Activated naive CD4-positive, alpha-beta T cell treated with anti-CD3 and anti-CD28 coated beads, Interleukin-2, amount 10 ng/mL, durations not matched to agents 7 days and 5 days (primary cell): ENCODE measurements around the gene PLCB2.

ENCODE experiments used
- CTCF ChIA-PET: fragments of 350-600 bp; sonication (Branson Sonifier 250); formaldehyde crosslinking; loops from one replicate; lab custom pipeline; 2021; ENCODE audit warnings: antibody characterized with exemption; lab: Charles Lee
- DNase-seq: peaks from one replicate; pipeline ENCODE4 v3.0.0-alpha.2; 2020
- H3K27ac Mint-ChIP-seq: one replicate; pipeline ENCODE4 v1.8.0; 2021; ENCODE audit warnings: mild to moderate bottlenecking, moderate library complexity, mixed read lengths
- H3K27me3 Mint-ChIP-seq: one replicate; pipeline ENCODE4 v1.8.0; 2021; ENCODE audit warnings: mild to moderate bottlenecking, mixed read lengths
- H3K36me3 Mint-ChIP-seq: one replicate; pipeline ENCODE4 v1.8.0; 2021; ENCODE audit warnings: mixed read lengths
- H3K4me1 Mint-ChIP-seq: one replicate; pipeline ENCODE4 v1.8.0; 2021; ENCODE audit warnings: mixed read lengths
- H3K4me3 Mint-ChIP-seq: one replicate; pipeline ENCODE4 v1.8.0; 2021; ENCODE audit warnings: mild to moderate bottlenecking, moderate library complexity, mixed read lengths
- H3K9me3 Mint-ChIP-seq: one replicate; pipeline ENCODE4 v1.8.0; 2021; ENCODE audit warnings: mixed read lengths

PLCB2 gene

GRCh38 chr15:40337597-40337996 is 29.9 kb upstream of the PLCB2 start:
- CTCF ChIA-PET = interaction anchor here (0.6 to 14.2 kb wide), 29 partner anchors 11 to 299 kb away, joined by 3 to 425 read pairs (median 4); partner anchors contain the start of genes DISP2, INAFM2 and PLCB2
- no peak overlapping the region for H3K4me3 Mint-ChIP-seq

GRCh38 chr15:40336744-40337122 is 29.0 kb upstream of the PLCB2 start:
- CTCF ChIA-PET = interaction anchor here (0.6 to 14.2 kb wide), 9 partner anchors 8 to 291 kb away, joined by 3 to 425 read pairs (median 5); partner anchors contain the start of genes BMF, INAFM2 and PLCB2
- peaks cover 36% of the 10 kb centered on the region for H3K4me1 Mint-ChIP-seq
- no peaks in the 10 kb centered on the region for H3K9me3 Mint-ChIP-seq
- H3K27ac Mint-ChIP-seq = no peak overlapping the region
- H3K36me3 Mint-ChIP-seq = no peaks in the 10 kb centered on the region
- no peak overlapping the region for H3K4me3 Mint-ChIP-seq
- peaks cover 14% of the 10 kb centered on the region for H3K27me3 Mint-ChIP-seq
- DNase-seq = no peak

More at GRCh38 chr15:40337597-40337996, 29.9 kb upstream of the PLCB2 start:
- H3K27ac Mint-ChIP-seq = no peak overlapping the region
- H3K4me1 Mint-ChIP-seq = peaks cover 33% of the 10 kb centered on the region
- H3K36me3 Mint-ChIP-seq = no peaks in the 10 kb centered on the region
- peaks cover 11% of the 10 kb centered on the region for H3K27me3 Mint-ChIP-seq
- DNase-seq = no peak
- H3K9me3 Mint-ChIP-seq = no peaks in the 10 kb centered on the region

- no peak for DNase-seq
- H3K27me3 Mint-ChIP-seq = peaks cover 16% of the 10 kb centered on the region
- H3K27ac Mint-ChIP-seq = no peak overlapping the region
- no peaks in the 10 kb centered on the region for H3K36me3 Mint-ChIP-seq
- H3K4me1 Mint-ChIP-seq = peaks cover 36% of the 10 kb centered on the region
- no peak overlapping the region for H3K4me3 Mint-ChIP-seq
- no peaks in the 10 kb centered on the region for H3K9me3 Mint-ChIP-seq
- CTCF ChIA-PET = interaction anchor here (0.8 to 14.2 kb wide), 7 partner anchors 8 to 290 kb away, joined by 4 to 425 read pairs (median 13); partner anchors contain the start of genes INAFM2 and PLCB2
These were observed 28.4 kb upstream of the PLCB2 start for GRCh38 chr15:40335938-40336743.

GRCh38 chr15:40334941-40335795 is 27.4 kb upstream of the PLCB2 start:
- peaks cover 36% of the 10 kb centered on the region for H3K4me1 Mint-ChIP-seq
- no peak overlapping the region for H3K4me3 Mint-ChIP-seq
- DNase-seq = no peak
- CTCF ChIA-PET = interaction anchor here (3.2 to 14.2 kb wide), 4 partner anchors 8 to 59 kb away, joined by 13 to 425 read pairs (median 156); partner anchors contain the start of genes INAFM2 and PLCB2
- peaks cover 20% of the 10 kb centered on the region for H3K27me3 Mint-ChIP-seq
- H3K9me3 Mint-ChIP-seq = no peaks in the 10 kb centered on the region
- H3K27ac Mint-ChIP-seq = no peak overlapping the region
- H3K36me3 Mint-ChIP-seq = no peaks in the 10 kb centered on the region

- H3K9me3 Mint-ChIP-seq = no peaks in the 10 kb centered on the region
- H3K4me1 Mint-ChIP-seq = peaks cover 36% of the 10 kb centered on the region
- H3K27ac Mint-ChIP-seq = no peak overlapping the region
- no peak overlapping the region for H3K4me3 Mint-ChIP-seq
- CTCF ChIA-PET = interaction anchor here (0.6 to 14.2 kb wide), 5 partner anchors 7 to 96 kb away, joined by 5 to 425 read pairs (median 104); partner anchors contain the start of genes INAFM2 and PLCB2
- H3K27me3 Mint-ChIP-seq = peaks cover 20% of the 10 kb centered on the region
- no peaks in the 10 kb centered on the region for H3K36me3 Mint-ChIP-seq
- no peak for DNase-seq
These were observed 26.8 kb upstream of the PLCB2 start for GRCh38 chr15:40334541-40334940.

GRCh38 chr15:40333922-40334492 is 26.3 kb upstream of the PLCB2 start:
- peaks cover 36% of the 10 kb centered on the region for H3K4me1 Mint-ChIP-seq
- DNase-seq = peak; percentile 62
- H3K9me3 Mint-ChIP-seq = no peaks in the 10 kb centered on the region
- CTCF ChIA-PET = interaction anchor here (0.6 to 14.2 kb wide), 5 partner anchors 7 to 97 kb away, joined by 5 to 425 read pairs (median 104); partner anchors contain the start of genes INAFM2 and PLCB2
- H3K27ac Mint-ChIP-seq = peak overlapping the region; percentile 9
- H3K36me3 Mint-ChIP-seq = no peaks in the 10 kb centered on the region
- H3K27me3 Mint-ChIP-seq = peaks cover 20% of the 10 kb centered on the region
- no peak overlapping the region for H3K4me3 Mint-ChIP-seq

GRCh38 chr15:40332113-40332781 is 24.5 kb upstream of the PLCB2 start:
- DNase-seq = no peak
- H3K27ac Mint-ChIP-seq = no peak overlapping the region
- CTCF ChIA-PET = interaction anchor here (1.4 to 14.2 kb wide), 3 partner anchors 8 to 19 kb away, joined by 6 to 425 read pairs (median 6); partner anchors contain the start of genes CCDC9B, INAFM2 and PLCB2
- peaks cover 29% of the 10 kb centered on the region for H3K4me1 Mint-ChIP-seq
- peaks cover 17% of the 10 kb centered on the region for H3K27me3 Mint-ChIP-seq
- no peaks in the 10 kb centered on the region for H3K9me3 Mint-ChIP-seq
- no peaks in the 10 kb centered on the region for H3K36me3 Mint-ChIP-seq
- H3K4me3 Mint-ChIP-seq = no peak overlapping the region

- H3K36me3 Mint-ChIP-seq = no peaks in the 10 kb centered on the region
- no peak overlapping the region for H3K27ac Mint-ChIP-seq
- no peak overlapping the region for H3K4me3 Mint-ChIP-seq
These were observed 23.9 kb upstream of the PLCB2 start for GRCh38 chr15:40331637-40332036.

GRCh38 chr15:40331026-40331425 is 23.3 kb upstream of the PLCB2 start:
- Mint-ChIP-seq H3K27me3 (peaks cover 13% of the 10 kb centered on the region), H3K36me3 (no peaks in the 10 kb centered on the region), H3K4me3 (no peak overlapping the region)

More at GRCh38 chr15:40331637-40332036, 23.9 kb upstream of the PLCB2 start:
- CTCF ChIA-PET = interaction anchor here (1.4 to 14.2 kb wide), 3 partner anchors 9 to 18 kb away, joined by 6 to 425 read pairs (median 6); partner anchors contain the start of genes CCDC9B, INAFM2 and PLCB2
- Mint-ChIP-seq H3K4me1 (peaks cover 26% of the 10 kb centered on the region), H3K9me3 (no peaks in the 10 kb centered on the region), H3K27me3 (peaks cover 13% of the 10 kb centered on the region)
- DNase-seq = no peak

GRCh38 chr15:40330368-40330836 is 22.7 kb upstream of the PLCB2 start:
- no peak for DNase-seq
- no peak overlapping the region for H3K27ac Mint-ChIP-seq
- peaks cover 26% of the 10 kb centered on the region for H3K4me1 Mint-ChIP-seq
- peaks cover 15% of the 10 kb centered on the region for H3K27me3 Mint-ChIP-seq
- H3K36me3 Mint-ChIP-seq = peaks cover 2% of the 10 kb centered on the region
- no peaks in the 10 kb centered on the region for H3K9me3 Mint-ChIP-seq
- CTCF ChIA-PET = interaction anchor here (1.1 kb wide), 1 partner anchor 14 kb away, joined by 3 read pairs; no protein-coding TSS in a partner anchor
- no peak overlapping the region for H3K4me3 Mint-ChIP-seq

More at GRCh38 chr15:40331026-40331425, 23.3 kb upstream of the PLCB2 start:
- Mint-ChIP-seq H3K4me1 (peaks cover 26% of the 10 kb centered on the region), H3K27ac (no peak overlapping the region), H3K9me3 (no peaks in the 10 kb centered on the region)
- CTCF ChIA-PET = interaction anchor here (1.1 to 14.2 kb wide), 3 partner anchors 10 to 18 kb away, joined by 3 to 425 read pairs (median 6); partner anchors contain the start of genes CCDC9B, INAFM2 and PLCB2
- DNase-seq = no peak

- H3K9me3 Mint-ChIP-seq = no peaks in the 10 kb centered on the region
- no peak overlapping the region for H3K27ac Mint-ChIP-seq
- DNase-seq = no peak
- CTCF ChIA-PET = interaction anchor here (1.1 to 5.8 kb wide), 5 partner anchors 7 to 51 kb away, joined by 3 to 104 read pairs (median 3); no protein-coding TSS in a partner anchor
- H3K4me3 Mint-ChIP-seq = no peak overlapping the region
- H3K27me3 Mint-ChIP-seq = peaks cover 21% of the 10 kb centered on the region
- H3K4me1 Mint-ChIP-seq = peaks cover 29% of the 10 kb centered on the region
- H3K36me3 Mint-ChIP-seq = peaks cover 7% of the 10 kb centered on the region
These were observed 22.1 kb upstream of the PLCB2 start for GRCh38 chr15:40329804-40330203.

- H3K27ac Mint-ChIP-seq = no peak overlapping the region
These were observed 21.0 kb upstream of the PLCB2 start for GRCh38 chr15:40328751-40329150.

More at GRCh38 chr15:40328751-40329150, 21.0 kb upstream of the PLCB2 start:
- peaks cover 21% of the 10 kb centered on the region for H3K4me1 Mint-ChIP-seq
- no peaks in the 10 kb centered on the region for H3K9me3 Mint-ChIP-seq
- H3K36me3 Mint-ChIP-seq = peaks cover 7% of the 10 kb centered on the region
- H3K27me3 Mint-ChIP-seq = peaks cover 25% of the 10 kb centered on the region
- DNase-seq = no peak
- CTCF ChIA-PET = interaction anchor here (0.8 to 5.8 kb wide), 9 partner anchors 8 to 50 kb away, joined by 3 to 104 read pairs (median 5); no protein-coding TSS in a partner anchor
- H3K4me3 Mint-ChIP-seq = no peak overlapping the region
